Activated CD8-positive, alpha-beta memory T cell treated with anti-CD3 and anti-CD28 coated beads, Interleukin-2, amount 50 U/mL, for 1 hour (primary cell): ENCODE data around the gene PWP2.
"Not testable (repeated sequence)": the region's sequence is repeated elsewhere in the genome, so short reads cannot be mapped to it uniquely, and the experiment has no call there.

Experiments used
- DNase-seq: peaks from one replicate; pipeline ENCODE4 v3.0.0-alpha.2; 2020; ENCODE audit errors: extremely low read depth

The PWP2 gene

GRCh38 chr21:44083631-44084291 is 23.4 kb upstream of the PWP2 start:
- DNase-seq = peak; percentile 64

- no peak for DNase-seq
Measured at GRCh38 chr21:44084496-44085241, 22.5 kb upstream of the PWP2 start.

DNA sequence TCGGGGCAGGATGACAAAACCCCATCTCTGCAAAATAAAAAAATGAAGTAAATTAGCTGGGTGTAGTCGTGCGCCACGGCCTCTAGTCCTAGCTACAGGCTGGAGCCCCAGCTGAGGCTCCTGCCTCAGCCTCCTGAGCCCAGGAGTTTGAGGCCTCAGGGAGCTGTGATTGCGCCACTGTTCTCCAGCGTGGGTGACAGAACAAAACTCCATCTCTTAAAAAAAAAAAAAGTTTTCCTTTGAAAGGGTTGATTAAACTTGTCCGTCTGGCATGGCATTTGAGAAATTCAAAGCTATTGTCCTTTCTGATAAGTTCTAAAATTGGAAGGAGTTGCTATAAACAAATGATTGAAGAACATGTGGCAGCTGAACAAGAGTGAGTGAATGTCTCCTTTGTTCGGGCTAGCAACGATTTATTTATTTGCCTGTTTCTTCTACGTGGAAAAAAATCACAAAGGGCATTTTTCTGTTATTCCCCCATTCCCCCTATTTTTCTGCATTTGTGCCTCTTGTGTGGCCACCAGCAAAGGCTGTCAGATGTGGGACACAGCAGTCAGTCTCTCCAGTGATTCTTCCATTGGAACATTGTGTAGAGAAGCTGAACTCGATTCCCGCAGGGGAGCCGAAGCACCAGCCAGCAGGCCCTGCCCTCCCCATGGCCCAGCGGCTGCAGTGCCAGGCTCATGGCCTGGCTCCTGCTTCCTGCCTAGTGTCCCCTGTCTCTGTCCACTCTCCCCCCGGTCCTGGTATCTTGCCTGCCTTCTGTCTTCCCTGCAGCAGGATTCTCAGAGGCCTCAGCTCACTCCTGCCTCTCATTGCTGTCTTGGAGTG is 21.5 kb upstream of the PWP2 start:
- DNase-seq = no peak

- DNase-seq = no peak
Measured at GRCh38 chr21:44086636-44087425, 20.4 kb upstream of the PWP2 start.

DNA sequence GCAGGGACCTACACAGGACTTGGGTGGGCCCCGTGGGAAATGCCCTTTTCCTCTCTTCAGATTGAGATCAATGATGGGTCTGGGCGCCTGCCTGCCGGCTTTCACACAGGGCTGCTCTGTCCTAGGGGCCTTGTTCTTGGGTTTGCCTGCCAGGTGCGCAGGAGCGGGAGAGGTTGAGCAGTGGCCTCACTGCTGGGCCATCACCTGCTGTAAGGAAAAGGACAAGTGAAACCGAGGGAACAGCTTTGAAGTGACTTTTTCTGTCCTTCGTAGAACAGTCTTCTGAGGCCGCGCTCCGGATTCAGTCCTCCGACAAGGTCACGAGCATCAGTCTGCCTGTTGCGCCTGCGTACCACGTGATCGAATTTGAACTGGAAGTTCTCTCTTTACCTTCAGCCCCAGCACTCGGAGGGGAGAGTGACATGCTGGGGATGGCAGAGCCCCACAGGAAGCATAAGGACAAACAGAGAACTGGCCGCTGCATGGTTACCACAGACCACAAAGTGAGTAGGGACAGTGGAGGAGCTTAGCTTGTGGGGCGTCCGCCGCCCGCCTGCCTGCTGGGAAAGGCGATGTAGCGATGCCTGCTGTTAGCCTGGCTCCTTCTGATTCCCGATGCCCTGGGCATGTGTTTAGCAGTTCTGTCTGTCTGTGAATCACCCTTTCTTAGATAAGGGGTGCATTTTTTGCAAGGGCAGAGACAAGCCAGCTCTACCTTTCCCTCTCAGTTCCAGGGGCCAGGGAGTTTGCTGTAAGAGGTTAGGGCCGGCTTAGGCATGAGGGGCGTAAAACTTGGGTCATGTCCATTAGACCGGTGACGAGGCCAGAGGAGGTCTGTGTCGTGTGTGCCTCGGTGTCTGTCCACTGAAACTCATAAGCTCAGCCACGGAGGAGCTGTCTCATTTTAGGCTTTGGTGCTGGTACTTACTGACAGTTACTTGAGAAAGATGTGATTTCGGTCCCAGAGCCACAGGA is 19.5 kb upstream of the PWP2 start:
- DNase-seq = no peak

DNA sequence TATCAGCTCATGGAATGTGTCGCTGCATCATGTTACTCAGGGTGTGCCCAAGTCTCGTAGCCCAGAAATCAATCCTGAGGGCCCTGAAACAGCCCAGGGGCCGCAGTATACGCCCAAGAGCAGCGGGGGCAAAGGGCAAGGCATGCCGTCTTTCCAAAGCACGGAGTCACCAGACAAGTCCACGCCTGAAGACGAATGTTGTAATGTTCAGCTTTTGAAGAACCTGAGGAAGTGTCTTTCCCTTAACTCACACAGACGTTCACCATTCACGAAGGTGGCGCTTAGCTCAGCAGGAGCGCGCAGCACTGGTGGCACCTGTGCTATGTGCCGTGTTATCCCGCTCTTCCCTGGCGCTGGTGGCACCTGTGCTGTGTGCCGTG is 18.8 kb upstream of the PWP2 start:
- DNase-seq = no peak

DNA sequence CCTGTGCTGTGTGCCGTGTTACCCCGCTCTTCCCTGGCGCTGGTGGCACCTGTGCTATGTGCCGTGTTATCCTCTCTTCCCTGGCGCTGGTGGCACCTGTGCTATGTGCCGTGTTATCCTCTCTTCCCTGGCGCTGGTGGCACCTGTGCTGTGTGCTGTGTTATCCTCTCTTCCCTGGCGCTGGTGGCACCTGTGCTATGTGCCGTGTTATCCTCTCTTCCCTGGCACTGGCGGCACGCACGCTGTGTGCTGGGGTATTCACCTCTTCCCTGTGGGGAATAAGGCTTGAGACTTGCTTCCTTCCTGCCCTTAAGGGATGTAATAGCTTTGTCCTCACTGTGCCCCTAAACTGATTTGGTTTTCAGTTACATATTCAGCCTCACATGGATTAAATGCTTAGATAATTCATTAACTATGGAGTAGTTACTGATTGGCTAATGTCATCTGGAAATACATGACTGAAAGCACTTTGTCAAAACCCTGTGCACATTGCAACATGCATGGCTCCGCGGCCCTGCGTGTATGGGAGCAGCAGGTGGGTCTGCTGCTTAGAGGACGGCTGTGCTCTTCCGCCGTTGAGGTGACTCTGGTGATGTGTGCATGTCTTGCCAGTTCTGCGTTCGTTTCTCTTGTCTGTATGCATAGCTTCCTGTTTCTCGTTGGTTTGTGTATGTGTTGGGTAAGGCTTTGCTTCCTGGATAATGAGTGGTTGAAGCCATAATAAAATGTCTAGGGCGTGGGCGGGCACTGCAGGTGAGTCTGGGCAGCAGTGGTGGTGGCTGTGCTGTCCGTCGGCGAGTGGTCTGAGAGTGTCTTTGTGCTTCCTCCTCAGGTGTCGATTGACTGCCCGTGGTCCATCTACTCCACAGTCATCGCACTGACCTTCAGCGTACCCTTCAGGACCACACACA is 17.9 kb upstream of the PWP2 start:
- no peak for DNase-seq

DNA sequence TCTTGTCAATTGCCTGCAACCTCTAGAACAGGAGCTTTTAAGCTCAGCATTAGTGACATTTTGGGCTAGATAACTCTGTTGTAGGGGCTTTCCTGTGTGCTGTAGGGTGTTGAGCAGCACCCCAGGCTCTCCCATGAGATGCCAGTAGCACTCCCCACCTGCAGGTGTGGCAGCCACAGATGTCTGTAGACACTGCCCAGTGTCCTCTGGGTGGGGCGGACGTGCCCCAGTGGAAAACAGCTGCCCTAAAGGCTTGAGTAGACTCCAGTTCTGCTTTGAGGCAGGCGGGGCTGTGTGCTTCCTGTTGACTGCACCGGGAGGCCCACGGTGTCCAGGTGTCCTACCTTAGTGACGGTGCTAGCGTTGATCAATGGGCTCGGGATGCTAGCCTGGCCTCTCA is 16.9 kb upstream of the PWP2 start:
- no peak for DNase-seq

- no peak for DNase-seq
Measured at GRCh38 chr21:44092211-44092610, 15.0 kb upstream of the PWP2 start.

GRCh38 chr21:44093761-44094160 is 13.4 kb upstream of the PWP2 start:
- DNase-seq = no peak

- DNase-seq = no peak
Measured at GRCh38 chr21:44094832-44095231, 12.4 kb upstream of the PWP2 start.

DNA sequence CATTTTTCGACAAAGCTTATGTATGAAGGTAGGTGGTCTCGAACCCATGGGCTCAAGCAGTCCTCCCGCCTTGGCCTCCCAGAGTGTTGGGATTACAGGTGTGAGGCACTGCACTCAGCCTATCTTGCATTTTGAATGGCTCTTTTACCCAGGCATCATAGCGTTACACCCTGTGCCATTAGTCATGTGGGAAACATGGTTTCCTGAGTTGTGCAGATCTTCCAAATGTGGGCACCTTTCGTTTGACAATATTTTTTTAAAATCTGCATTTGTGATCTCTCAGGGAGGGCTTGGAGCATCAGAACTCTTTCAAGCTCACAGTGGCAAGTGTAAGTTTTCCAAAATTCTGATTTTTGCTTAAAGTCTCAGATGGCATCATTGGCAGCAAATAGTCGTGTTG is 8.7 kb upstream of the PWP2 start:
- not testable (repeated sequence) for DNase-seq

DNA sequence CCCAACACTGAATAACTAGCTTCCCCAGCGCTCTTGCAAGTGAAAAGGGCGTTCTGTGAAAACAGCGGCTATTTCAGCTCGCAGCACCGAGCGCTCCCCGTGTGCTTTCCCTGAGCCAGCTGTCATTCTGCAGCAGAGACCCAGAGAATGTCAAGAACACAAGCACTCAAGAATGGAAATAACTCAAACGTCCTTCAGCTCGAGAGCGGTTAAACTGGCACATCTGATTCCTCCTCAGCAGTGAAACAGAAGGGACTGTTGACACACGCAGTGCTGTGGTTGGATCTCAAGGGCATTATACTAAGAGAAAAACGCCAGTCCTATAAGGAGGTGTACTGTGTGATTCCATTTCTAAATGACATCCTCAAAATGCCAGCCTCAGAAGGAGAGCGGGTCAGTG is 8.2 kb upstream of the PWP2 start:
- DNase-seq = not testable (repeated sequence)

GRCh38 chr21:44107589-44107988 is 390 bp downstream of the PWP2 start:
- not testable (repeated sequence) for DNase-seq

GRCh38 chr21:44113702-44114371 is 6.6 kb downstream of the PWP2 start:
- not testable (repeated sequence) for DNase-seq

- not testable (repeated sequence) for DNase-seq
Measured at GRCh38 chr21:44122131-44122530, 14.9 kb downstream of the PWP2 start.

DNA sequence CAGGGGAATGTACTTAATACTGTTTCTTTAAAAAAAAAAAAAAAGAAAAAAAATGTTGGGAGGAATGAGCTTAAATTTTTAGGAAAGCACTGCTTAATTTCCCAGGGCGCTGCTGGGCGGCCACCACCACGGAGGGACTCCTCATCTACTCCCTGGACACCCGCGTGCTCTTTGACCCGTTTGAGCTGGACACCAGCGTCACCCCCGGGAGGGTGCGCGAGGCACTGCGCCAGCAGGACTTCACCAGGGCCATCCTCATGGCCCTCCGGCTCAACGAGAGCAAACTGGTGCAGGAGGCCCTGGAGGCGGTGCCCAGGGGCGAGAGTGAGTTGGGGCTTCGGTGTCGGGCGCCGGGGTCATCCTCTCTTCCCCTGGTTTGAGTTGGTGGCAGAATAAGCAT is 20.6 kb downstream of the PWP2 start:
- DNase-seq = not testable (repeated sequence)

- DNase-seq = not testable (repeated sequence)
Measured at GRCh38 chr21:44133715-44134057, 26.5 kb downstream of the PWP2 start.

DNA sequence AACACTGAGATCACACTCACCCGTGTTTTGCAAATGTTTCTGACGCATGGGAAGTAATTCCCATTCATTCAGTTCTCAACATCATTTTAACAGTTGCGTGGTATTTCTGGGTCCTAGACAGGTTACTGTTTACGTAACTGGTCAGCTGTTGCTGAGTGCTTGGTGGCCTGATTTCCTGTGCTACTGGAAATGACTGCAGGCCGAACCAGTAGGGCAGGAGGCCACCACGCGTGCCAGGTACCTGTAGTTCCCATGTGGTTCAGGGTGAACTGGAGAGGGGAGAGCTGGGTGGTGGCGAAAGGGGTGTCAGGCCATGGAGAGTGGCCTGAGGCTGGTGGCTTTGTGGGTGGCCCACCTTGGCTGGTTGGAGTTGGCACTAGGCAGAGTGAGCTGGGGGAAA is 27.5 kb downstream of the PWP2 start:
- not testable (repeated sequence) for DNase-seq
